ENCODE results near the gene MRPS15.
A peak's percentile ranks its signal among the peaks of the same experiment; 100 is the strongest.

Gene MRPS15

GRCh38 chr1:36455386-36455785, 8.8 kb downstream of the MRPS15 start:
- TF ChIP-seq CTCF (IDR thresholded peaks at IDR 0.05; ENCODE audit: low read length, missing control alignments): no peak
- DNase-seq (ENCODE audit: low read depth): no peak
- H3K4me3 ChIP-seq (replicated peaks; ENCODE audit: low read depth, low read length): no peak overlapping the region

- TF ChIP-seq CTCF (IDR thresholded peaks at IDR 0.05; ENCODE audit: low read length, missing control alignments): no peak
- no peak for DNase-seq (ENCODE audit: low read depth)
- H3K4me3 ChIP-seq (replicated peaks; ENCODE audit: low read depth, low read length): no peak overlapping the region
These were observed 10.4 kb downstream of the MRPS15 start for GRCh38 chr1:36453600-36454388.

DNA sequence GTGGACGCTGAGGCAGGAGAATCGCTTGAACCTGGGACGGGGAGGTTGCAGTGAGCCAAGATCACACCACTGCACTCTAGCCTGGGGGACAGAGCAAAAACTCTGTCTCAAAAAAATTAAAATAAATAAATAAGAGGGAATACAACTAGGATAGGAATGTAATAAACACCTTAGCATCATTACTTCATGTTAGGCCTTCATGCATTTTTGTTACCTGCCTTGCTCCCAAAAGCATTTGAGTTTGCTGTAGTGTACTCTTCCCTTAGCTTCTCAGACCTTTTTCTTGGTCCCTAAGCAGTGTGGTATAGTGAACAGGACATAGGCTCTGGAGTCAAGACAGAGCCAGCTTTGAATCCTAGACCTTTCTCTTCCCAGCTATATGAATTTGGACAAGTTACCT, 11.1 kb downstream of the MRPS15 start:
- TF ChIP-seq CTCF (IDR thresholded peaks at IDR 0.05; ENCODE audit: low read length, missing control alignments): no peak
- no peak for DNase-seq (ENCODE audit: low read depth)
- no peak overlapping the region for H3K4me3 ChIP-seq (replicated peaks; ENCODE audit: low read depth, low read length)

DNA sequence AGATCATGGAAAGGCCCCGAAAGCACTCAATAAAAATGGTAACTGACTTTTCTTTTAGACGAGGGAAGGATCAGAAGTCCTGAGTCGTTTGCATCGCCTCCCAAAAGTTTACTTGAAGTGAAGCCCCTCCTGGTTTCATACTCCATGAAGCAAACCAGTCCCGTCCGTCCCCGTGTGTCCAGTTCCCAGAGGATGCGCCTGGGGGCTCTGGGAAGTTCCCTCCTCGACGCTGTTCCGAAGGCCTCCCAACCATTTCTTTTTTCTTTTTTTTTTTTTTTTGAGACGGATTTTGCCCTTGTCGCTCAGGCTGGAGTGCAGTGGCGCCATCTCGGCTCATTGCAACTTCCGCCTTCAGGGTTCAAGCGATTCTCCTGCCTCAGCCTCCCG, 13.3 kb downstream of the MRPS15 start:
- no peak for DNase-seq (ENCODE audit: low read depth)
- TF ChIP-seq CTCF (IDR thresholded peaks at IDR 0.05; ENCODE audit: low read length, missing control alignments): no peak
- peak overlapping the region; percentile 76 for H3K4me3 ChIP-seq (replicated peaks; ENCODE audit: low read depth, low read length)

DNA sequence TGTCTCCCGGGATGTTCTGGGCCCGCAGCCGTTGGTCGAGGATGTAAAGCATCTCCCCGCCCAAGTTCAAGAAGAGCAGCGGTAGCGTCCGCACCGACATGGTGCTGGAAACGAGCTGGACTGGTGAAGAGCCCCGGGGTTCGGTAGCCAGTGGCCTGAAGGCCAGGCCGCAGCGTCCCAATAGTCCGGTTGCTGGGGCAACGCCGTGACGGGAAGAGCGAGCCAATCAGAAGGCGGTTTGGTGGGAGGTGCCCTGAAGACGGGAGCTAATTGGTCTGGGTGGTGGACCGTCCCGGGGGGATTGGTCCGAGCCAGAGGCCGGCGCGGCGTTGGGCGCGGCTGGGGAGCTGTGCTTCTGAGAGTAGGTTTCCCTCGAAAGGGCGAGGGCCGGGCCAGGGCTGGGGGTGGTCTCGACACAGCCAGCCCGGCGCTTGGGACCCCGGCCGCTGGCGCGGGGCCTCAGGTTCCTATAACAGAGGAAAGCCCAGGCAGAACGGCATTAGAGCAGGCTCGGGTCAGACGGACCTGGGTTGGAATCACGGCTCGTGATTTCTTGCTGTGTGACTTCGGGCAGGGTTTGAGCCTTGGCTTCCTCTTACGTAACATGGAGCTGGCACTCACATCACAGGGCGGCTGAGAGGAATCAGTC, 13.8 kb downstream of the MRPS15 start, which contains the start of gene OSCP1:
Gene OSCP1, minus strand, starts transcription at position 182 of the 649 bp plus-strand sequence. Its CDS starts 82 bp downstream, at position 100.
- peak; percentile 98 for DNase-seq (ENCODE audit: low read depth)
- peak within 1 kb of the TSS; percentile 76 for H3K4me3 ChIP-seq (replicated peaks; ENCODE audit: low read depth, low read length)
- no peak for TF ChIP-seq CTCF (IDR thresholded peaks at IDR 0.05; ENCODE audit: low read length, missing control alignments)

- no peak for TF ChIP-seq CTCF (IDR thresholded peaks at IDR 0.05; ENCODE audit: low read length, missing control alignments)
- no peak for DNase-seq (ENCODE audit: low read depth)
- H3K4me3 ChIP-seq (replicated peaks; ENCODE audit: low read depth, low read length): no peak overlapping the region
These were observed 15.6 kb downstream of the MRPS15 start for GRCh38 chr1:36448530-36449056.

Data from fibroblast of pulmonary artery (primary cell).